ENCODE results near the gene SLC29A1.

DNA sequence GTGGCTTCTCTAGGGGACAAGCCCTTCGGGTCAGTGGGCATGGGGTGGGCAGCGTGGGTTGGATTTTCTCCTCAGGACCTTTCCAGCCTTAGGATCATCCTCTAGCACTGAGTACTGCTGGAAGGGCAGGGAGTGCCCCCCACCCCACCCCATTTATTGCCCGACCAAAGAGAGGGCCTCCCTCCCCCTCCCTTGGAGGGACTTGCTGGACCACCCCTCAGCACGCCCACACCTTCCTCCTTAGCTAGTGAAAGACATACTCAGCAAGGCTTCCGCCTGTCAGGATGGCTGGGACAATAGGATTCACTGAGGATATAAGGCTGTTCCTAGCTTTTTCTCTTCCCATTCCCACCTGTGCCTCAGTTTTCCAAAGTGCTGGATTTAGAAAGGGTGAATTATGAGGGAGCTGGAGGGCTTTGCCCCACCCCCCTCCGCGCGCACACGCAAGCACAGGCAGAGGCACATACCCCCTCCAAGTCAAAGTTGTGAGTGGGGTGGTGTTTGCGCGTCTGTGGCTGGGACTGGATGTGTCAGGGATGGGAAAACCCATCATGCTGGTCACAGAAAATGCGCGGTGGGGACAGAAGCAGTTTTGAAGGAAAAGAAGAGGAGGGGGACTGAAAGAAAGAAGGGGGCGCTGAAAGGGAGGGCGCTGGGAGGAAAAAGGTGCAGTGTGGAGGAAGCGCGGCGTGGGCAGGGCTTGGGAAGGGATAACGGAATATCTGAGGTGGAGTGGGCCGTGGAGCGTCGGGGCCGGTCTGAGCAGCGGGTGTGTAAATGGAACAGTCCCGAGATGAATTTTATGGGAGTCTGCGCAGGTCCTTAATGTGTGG lies 693 bp upstream of the SLC29A1 start:
- TF ChIP-seq POLR2A (IDR thresholded peaks at IDR 0.05) (no peak), POLR2AphosphoS5 (IDR thresholded peaks at IDR 0.05) (no peak)
- TF ChIP-seq, protein P1, sequence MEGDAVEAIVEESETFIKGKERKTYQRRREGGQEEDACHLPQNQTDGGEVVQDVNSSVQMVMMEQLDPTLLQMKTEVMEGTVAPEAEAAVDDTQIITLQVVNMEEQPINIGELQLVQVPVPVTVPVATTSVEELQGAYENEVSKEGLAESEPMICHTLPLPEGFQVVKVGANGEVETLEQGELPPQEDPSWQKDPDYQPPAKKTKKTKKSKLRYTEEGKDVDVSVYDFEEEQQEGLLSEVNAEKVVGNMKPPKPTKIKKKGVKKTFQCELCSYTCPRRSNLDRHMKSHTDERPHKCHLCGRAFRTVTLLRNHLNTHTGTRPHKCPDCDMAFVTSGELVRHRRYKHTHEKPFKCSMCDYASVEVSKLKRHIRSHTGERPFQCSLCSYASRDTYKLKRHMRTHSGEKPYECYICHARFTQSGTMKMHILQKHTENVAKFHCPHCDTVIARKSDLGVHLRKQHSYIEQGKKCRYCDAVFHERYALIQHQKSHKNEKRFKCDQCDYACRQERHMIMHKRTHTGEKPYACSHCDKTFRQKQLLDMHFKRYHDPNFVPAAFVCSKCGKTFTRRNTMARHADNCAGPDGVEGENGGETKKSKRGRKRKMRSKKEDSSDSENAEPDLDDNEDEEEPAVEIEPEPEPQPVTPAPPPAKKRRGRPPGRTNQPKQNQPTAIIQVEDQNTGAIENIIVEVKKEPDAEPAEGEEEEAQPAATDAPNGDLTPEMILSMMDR (IDR thresholded peaks at IDR 0.05) = no peak
